ENCODE results near the gene F10.

- TF ChIP-seq CTCF (IDR thresholded peaks at IDR 0.05; ENCODE audit: insufficient read depth, low read length) (no peak), POLR2AphosphoS5 (IDR thresholded peaks at IDR 0.05; ENCODE audit: low read depth) (no peak)
These were observed 46.9 kb upstream of the F10 start for GRCh38 chr13:113075711-113076110.
